Stomach (tissue), 9 donors: ENCODE measurements around the gene ZNF213. TPM values are rescaled to one million over a fixed set of nuclear protein-coding genes. Genes with fewer than 3 reads are reported as not detected.

Source experiments
- DNase-seq, 2 donors: peaks; one replicate each; pipeline versions ENCODE4 v3.0.0 to v3.0.0-alpha.2; 2013 to 2019
- H3K27ac ChIP-seq, 5 donors: fragments of 200-600 bp in 4 of 5; sonication (generic) in 4 of 5; one replicate each; pipeline ENCODE4 v1.5.1; 2013 to 2019; ENCODE audit warnings: mild to moderate bottlenecking in 1 of 5, moderate library complexity in 1 of 5
- H3K27me3 ChIP-seq, 3 donors: fragments of 200-600 bp; sonication (generic); one replicate each; pipeline ENCODE4 v1.5.1; 2017 to 2019; ENCODE audit warnings: mixed run types in 1 of 3
- H3K36me3 ChIP-seq, 4 donors: fragments of 200-600 bp; sonication (generic); 1 replicate in 3 of 4; 2 replicates in 1 of 4; pipeline ENCODE4 v1.5.1; 2016 to 2019
- H3K4me1 ChIP-seq, 4 donors: fragments of 200-600 bp; sonication (generic); one replicate each; pipeline ENCODE4 v1.5.1; 2016 to 2019
- H3K4me3 ChIP-seq, 4 donors: fragments of 200-600 bp; sonication (generic) in 3 of 4; one replicate each; pipeline ENCODE4 v1.5.1; 2016 to 2019; ENCODE audit warnings: mild to moderate bottlenecking in 1 of 4
- H3K9me3 ChIP-seq, 4 donors: fragments of 200-600 bp; sonication (generic); one replicate each; pipeline ENCODE4 v1.5.1; 2016 to 2019
- CTCF ChIP-seq, 7 experiments: fragments of 450-650 bp in 4 of 7; fragments of 200-600 bp in 3 of 7; sonication (generic) in 3 of 7; IDR thresholded peaks; one replicate each; pipeline ENCODE4 v1.5.1; 2016 to 2019; ENCODE audit warnings: antibody characterized with exemption in 7 of 7, control low read depth in 2 of 7, mild to moderate bottlenecking in 1 of 7
- EP300 ChIP-seq: sonication (generic); formaldehyde crosslinking; IDR thresholded peaks from one replicate; pipeline ENCODE4 v1.6.1; 2017; ENCODE audit warnings: antibody characterized with exemption
- POLR2A ChIP-seq, 4 donors: fragments of 450-650 bp; IDR thresholded peaks; one replicate each; pipeline ENCODE4 v1.6.1; 2016; ENCODE audit warnings: antibody characterized with exemption in 4 of 4, control low read depth in 2 of 4, mild to moderate bottlenecking in 1 of 4, moderate library complexity in 1 of 4
- POLR2AphosphoS5 ChIP-seq, 3 donors: sonication (generic); formaldehyde crosslinking; IDR thresholded peaks; one replicate each; pipeline ENCODE4 v1.6.1; 2016; ENCODE audit warnings: antibody characterized with exemption in 3 of 3
- WGBS, 5 donors: extraction: QIAGEN DNeasy Blood & Tissue Kit in 3 of 5; methylation state at CpG; one replicate each; pipeline versions ENCODE4 v1.1.5 to v1.1.7; 2013 to 2018; 5-methylcytosine and 5-hydroxymethylcytosine counted together
- intact Hi-C: fragments of 100-400 bp; cut with DNase I; formaldehyde crosslinking; loops from one replicate; pipeline ENCODE4 v1.15.1; 2023; ENCODE audit warnings: low total_unique reads
- polyA plus RNA-seq, 3 donors: library from polyadenylated mRNA; stranded (reverse); fragments of 200-250 nt; gene quantifications; one replicate each; pipeline ENCODE4 v1.2.3, GENCODE V29; 2013
- total RNA-seq, 5 donors: library from RNA; depleted of rRNA; stranded (reverse); fragments of >200 nt; gene quantifications; one replicate each; pipeline versions ENCODE4 v1.1.0 to v1.2.3, GENCODE V29; 2014 to 2016
- donor health status: healthy with polysubstance abuse.
- donor health status: Bipolar disorder and iron deficiency.
- donor health status: healthy.

Gene ZNF213
- total and polyA plus RNA-seq, 8 donors: 1.3 to 87.8 (median 6.5) TPM

DNA sequence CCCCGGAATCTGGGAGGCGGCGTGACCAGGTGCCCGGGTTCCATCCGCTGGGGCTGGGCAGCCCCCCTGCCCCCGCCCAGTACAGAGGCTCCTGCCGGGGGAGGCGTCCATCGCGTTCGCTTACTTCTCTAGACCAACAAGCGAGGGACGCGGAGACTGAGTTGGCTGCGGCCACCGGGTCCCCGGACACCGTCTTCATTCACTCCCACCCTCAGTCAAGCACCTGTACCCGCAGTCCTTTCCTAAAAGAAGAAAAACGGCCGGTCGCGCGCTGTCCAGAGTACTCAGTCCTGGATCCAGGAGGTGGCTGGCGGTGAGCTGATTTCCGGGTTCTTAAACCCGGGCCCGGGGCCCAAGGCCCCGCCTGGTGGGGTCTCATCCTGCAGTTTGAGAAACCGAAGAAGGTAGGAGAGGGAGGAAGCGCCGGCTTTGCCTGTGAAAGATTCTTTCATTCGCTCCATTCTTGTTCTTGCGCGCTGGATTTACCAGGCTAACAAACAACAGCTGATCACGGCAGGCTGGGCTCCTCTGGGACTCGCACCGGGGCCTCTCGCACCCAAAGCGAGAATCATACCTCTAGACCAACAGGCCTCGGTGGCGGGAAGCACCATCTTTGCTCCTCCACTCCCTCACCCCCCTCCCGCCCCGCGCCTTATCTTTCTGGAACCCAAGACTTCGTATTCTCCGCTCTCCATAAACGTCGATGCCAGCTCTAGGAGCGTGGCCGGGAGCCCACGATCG, 35.8 kb downstream of the ZNF213 start:
- peak overlapping the region in 3 of 4 donors; percentile 3 to 28 (median 22) for H3K4me3 ChIP-seq
- H3K27me3 ChIP-seq: peaks cover 27 to 80% (median 75%) of the 10 kb centered on the region in 3 donors
- no peaks in the 10 kb centered on the region for H3K36me3 ChIP-seq
- no peak for DNase-seq
- intact Hi-C loops: no loop called here
- peaks cover 16 to 45% (median 33%) of the 10 kb centered on the region in 4 donors for H3K4me1 ChIP-seq
- no peaks in the 10 kb centered on the region for H3K9me3 ChIP-seq
- TF ChIP-seq CTCF (IDR thresholded peaks at IDR 0.05) (no peak), EP300 (no peak), POLR2A (IDR thresholded peaks at IDR 0.05) (no peak), POLR2AphosphoS5 (IDR thresholded peaks at IDR 0.05) (no peak)
- H3K27ac ChIP-seq: no peak overlapping the region
- 3 to 8% (median 5%) methylated on average over 41 to 53 of the region's 53 CpGs for WGBS, 5 donors

GRCh38 chr16:3171181-3171854, 36.5 kb downstream of the ZNF213 start:
- intact Hi-C loops: no loop called here
- H3K4me3 ChIP-seq: peak overlapping the region in 3 of 4 donors; percentile 3 to 28 (median 11)
- WGBS, 5 donors: 4 to 8% (median 6%) methylated on average over 26 to 35 of the region's 35 CpGs
- peaks cover 14 to 41% (median 31%) of the 10 kb centered on the region in 4 donors for H3K4me1 ChIP-seq
- H3K27me3 ChIP-seq: peaks cover 27 to 87% (median 80%) of the 10 kb centered on the region in 3 donors
- peak in 1 of 2 donors; percentile 25 for DNase-seq
- H3K9me3 ChIP-seq: no peaks in the 10 kb centered on the region
- no peak overlapping the region for H3K27ac ChIP-seq
- no peak for TF ChIP-seq POLR2A (IDR thresholded peaks at IDR 0.05)
- no peak for TF ChIP-seq CTCF (IDR thresholded peaks at IDR 0.05)
- TF ChIP-seq EP300: no peak
- TF ChIP-seq POLR2AphosphoS5 (IDR thresholded peaks at IDR 0.05): no peak
- H3K36me3 ChIP-seq: no peaks in the 10 kb centered on the region

GRCh38 chr16:3171855-3172593, 37.2 kb downstream of the ZNF213 start:
- H3K4me1 ChIP-seq: peaks cover 14 to 41% (median 31%) of the 10 kb centered on the region in 4 donors
- intact Hi-C loops: no loop called here
- H3K9me3 ChIP-seq: no peaks in the 10 kb centered on the region
- H3K27me3 ChIP-seq: peaks cover 27 to 94% (median 87%) of the 10 kb centered on the region in 3 donors
- no peaks in the 10 kb centered on the region for H3K36me3 ChIP-seq
- TF ChIP-seq EP300 (no peak), POLR2A (IDR thresholded peaks at IDR 0.05) (no peak), POLR2AphosphoS5 (IDR thresholded peaks at IDR 0.05) (no peak), CTCF (IDR thresholded peaks at IDR 0.05) (no peak)
- 6 to 11% (median 8%) methylated on average over 39 to 41 of the region's 41 CpGs for WGBS, 5 donors
- H3K27ac ChIP-seq: no peak overlapping the region
- H3K4me3 ChIP-seq: peak overlapping the region in 1 of 4 donors; percentile 11
- DNase-seq: no peak
